Heart left ventricle (tissue), 16 donors: Measurements from ENCODE around the gene PRPS1L1. TPM values are rescaled to one million over a fixed set of nuclear protein-coding genes. Genes with fewer than 3 reads are reported as not detected.

Experiments
- ATAC-seq, 4 donors: fragments of 200-7000 bp; cut with Tn5 transposase; one replicate each; pipeline ENCODE4 v1.9.1; 2020 to 2022; ENCODE audit warnings: moderate library complexity in 4 of 4, mild to moderate bottlenecking in 3 of 4, moderate number of reproducible peaks in 1 of 4
- DNase-seq, 5 donors: peaks; one replicate each; pipeline ENCODE4 v3.0.0-alpha.2; 2020
- H3K27ac ChIP-seq, 12 donors: fragments of 200-600 bp; sonication (generic) in 4 of 12; one replicate each; pipeline versions ENCODE4 v1.5.0 to v1.8.0; 2016 to 2022; ENCODE audit warnings: mild to moderate bottlenecking in 2 of 12
- H3K27me3 ChIP-seq, 9 donors: fragments of 200-600 bp; sonication (generic) in 2 of 9; one replicate each; pipeline versions ENCODE4 v1.5.1 to v1.8.0; 2016 to 2022; ENCODE audit warnings: mild to moderate bottlenecking in 3 of 9
- H3K36me3 ChIP-seq, 9 donors: fragments of 200-600 bp; sonication (generic) in 2 of 9; one replicate each; pipeline versions ENCODE4 v1.5.0 to v1.8.0; 2018 to 2022; ENCODE audit warnings: mild to moderate bottlenecking in 2 of 9
- H3K4me1 ChIP-seq, 12 donors: fragments of 200-600 bp; sonication (generic) in 4 of 12; one replicate each; pipeline versions ENCODE4 v1.5.0 to v1.8.0; 2016 to 2022; ENCODE audit warnings: mild to moderate bottlenecking in 3 of 12
- H3K4me3 ChIP-seq, 12 donors: fragments of 200-600 bp; sonication (generic) in 4 of 12; one replicate each; pipeline versions ENCODE4 v1.5.0 to v1.8.0; 2017 to 2022; ENCODE audit warnings: mild to moderate bottlenecking in 9 of 12, moderate library complexity in 4 of 12
- H3K9me3 ChIP-seq, 12 donors: fragments of 200-600 bp; sonication (generic) in 4 of 12; one replicate each; pipeline versions ENCODE4 v1.5.0 to v1.8.0; 2016 to 2022; ENCODE audit warnings: mild to moderate bottlenecking in 1 of 12
- CTCF ChIP-seq, 12 donors: fragments of 200-600 bp; sonication (generic) in 4 of 12; IDR thresholded peaks; one replicate each; pipeline versions ENCODE4 v1.5.0 to v1.8.0; 2018 to 2022; ENCODE audit warnings: antibody characterized with exemption in 12 of 12, mild to moderate bottlenecking in 5 of 12
- POLR2A ChIP-seq, 2 donors: fragments of 450-650 bp; IDR thresholded peaks; one replicate each; pipeline ENCODE4 v1.6.1; 2017; ENCODE audit warnings: antibody characterized with exemption in 2 of 2, mild to moderate bottlenecking in 2 of 2, moderate library complexity in 2 of 2
- WGBS, 4 donors: extraction: QIAGEN DNeasy Blood & Tissue Kit in 2 of 4; methylation state at CpG; one replicate each; pipeline versions ENCODE4 v1.1.5 to v1.1.7; 2013 to 2018; 5-methylcytosine and 5-hydroxymethylcytosine counted together
- intact Hi-C, 10 donors: fragments of 100-400 bp; cut with DNase I; formaldehyde crosslinking; loops; one replicate each; pipeline versions ENCODE4 v1.11.1 to v1.14.2; 2022
- polyA plus RNA-seq, 2 donors: library from polyadenylated mRNA; stranded (reverse); fragments of 200-250 nt; gene quantifications; one replicate each; pipeline ENCODE4 v1.2.3, GENCODE V29; 2013
- total RNA-seq, 9 donors: library from RNA; depleted of rRNA in 2 of 9; stranded (reverse); fragments of >200 nt in 2 of 9; fragmentation: NEBNext Ultra II Directional in 3 of 9; extraction: Animal tissue kit (Norgen Biotek cat#: 25700) in 3 of 9; gene quantifications; one replicate each; pipeline versions ENCODE4 v1.1.0 to v1.2.4, GENCODE V29; 2016 to 2023
- donor health status: ischemic (EF 13 %, LVEDD 7.1; RV severe dilation, severe dysfunction).
- donor health status: healthy with polysubstance abuse.
- donor health status: DM: no; HTN: yes; CAD: no.
- donor health status: DM: no; HTN: no; CAD: no.
- donor health status: ischemic (EF 25% LVEDD 6.9; RV normal size, moderate dysfunction).
- donor health status: ischemic (EF 25% LVEDD 5.7; RV mildly dilated, moderate dysfunction).
- donor health status: healthy.
- donor health status: DM: yes; HTN: yes; CAD: no.
- donor health status: ischemic (EF 35%, LVEDD 5.7; RV mildly dilated, moderate dysfunction).
- donor health status: nonischemic (EF 11% LVEDD 7.7; RV severe dilation, severe dysfunction).
- donor health status: DM: yes; HTN: yes; CAD: no.
- donor health status: PGD.
- donor health status: ischemic (EF 29% LVEDD 5.4; RV normal size, mild dysfunction).
- donor health status: nonischemic (EF 23%, LVEDD 6.1; RV moderate dilation, normal function).

PRPS1L1 gene
- total and polyA plus RNA-seq, 11 donors, result not detected

GRCh38 chr7:18036783-18037182 is 9.1 kb upstream of the PRPS1L1 start:
- TF ChIP-seq CTCF (IDR thresholded peaks at IDR 0.05), result no peak
- TF ChIP-seq POLR2A (IDR thresholded peaks at IDR 0.05), result no peak
- no peaks in the 10 kb centered on the region for H3K27me3 ChIP-seq
- no peak for ATAC-seq
- H3K4me3 ChIP-seq, result no peak overlapping the region
- H3K27ac ChIP-seq, result no peak overlapping the region
- intact Hi-C loops, result no loop called here
- peaks cover 0 to 10% (median 0%) of the 10 kb centered on the region in 12 donors for H3K4me1 ChIP-seq
- no peak for DNase-seq
- WGBS, 4 donors, result 96 to 97% (median 96%) methylated on average over 3 of the region's 3 CpGs
- no peaks in the 10 kb centered on the region for H3K36me3 ChIP-seq
- H3K9me3 ChIP-seq, result no peaks in the 10 kb centered on the region

DNA sequence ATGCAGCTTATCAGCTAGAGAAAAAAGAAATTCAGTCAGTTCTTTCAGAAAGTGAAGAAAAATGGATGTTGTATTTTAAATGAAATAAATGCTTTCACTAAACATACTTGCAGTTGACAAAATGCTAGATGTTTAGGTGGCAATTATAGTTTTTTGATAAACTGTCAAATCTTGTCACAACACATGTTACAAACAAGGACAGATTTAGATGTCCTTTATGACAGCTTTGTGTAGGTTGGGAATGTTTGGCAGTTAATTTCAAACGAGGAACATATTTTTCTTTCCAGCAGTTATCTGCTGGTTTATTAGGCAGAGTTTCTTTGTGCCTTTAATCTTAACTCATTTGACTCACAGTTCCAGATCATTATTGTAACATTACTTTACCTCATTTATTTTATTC is 3.1 kb upstream of the PRPS1L1 start:
- 6 to 21% (median 17%) methylated on average over 1 of the region's 1 CpG for WGBS, 4 donors
- no peak overlapping the region for H3K4me3 ChIP-seq
- ATAC-seq (no peak), DNase-seq (no peak)
- no peaks in the 10 kb centered on the region for H3K27me3 ChIP-seq
- H3K27ac ChIP-seq, result no peak overlapping the region
- no peaks in the 10 kb centered on the region for H3K9me3 ChIP-seq
- intact Hi-C loops, result no loop called here
- no peaks in the 10 kb centered on the region for H3K4me1 ChIP-seq
- TF ChIP-seq CTCF (IDR thresholded peaks at IDR 0.05) (no peak), POLR2A (IDR thresholded peaks at IDR 0.05) (no peak)
- H3K36me3 ChIP-seq, result no peaks in the 10 kb centered on the region

DNA sequence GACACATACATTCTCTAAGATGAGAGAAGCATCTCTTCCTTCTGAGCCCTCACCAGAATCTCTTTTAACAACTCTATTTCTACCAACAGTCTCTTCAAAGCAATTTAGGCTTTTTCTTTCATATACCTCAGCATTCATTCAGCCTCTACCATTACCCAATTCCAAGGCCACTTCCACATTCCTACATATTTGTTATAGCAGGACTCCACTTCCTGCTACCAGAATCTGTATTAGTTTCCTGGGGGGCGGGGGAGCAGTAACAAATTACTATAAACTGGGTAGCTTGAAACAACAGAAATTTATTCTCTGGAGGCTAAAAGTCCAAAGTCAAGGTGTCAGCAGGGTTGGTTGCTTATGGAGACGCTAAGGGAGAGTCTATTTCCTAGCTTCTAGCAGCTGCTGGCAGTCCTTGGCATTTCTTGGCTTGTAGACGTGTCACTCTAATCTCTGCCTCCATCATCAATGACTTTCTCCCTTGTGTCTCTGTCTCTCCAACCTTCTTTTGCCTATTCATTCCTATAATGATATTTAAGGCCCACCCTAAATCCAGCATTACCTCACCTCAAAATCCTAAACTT is 7.4 kb downstream of the PRPS1L1 start:
- TF ChIP-seq CTCF (IDR thresholded peaks at IDR 0.05), result no peak
- no peak for TF ChIP-seq POLR2A (IDR thresholded peaks at IDR 0.05)
- Histone ChIP-seq H3K36me3 (no peaks in the 10 kb centered on the region), H3K27me3 (no peaks in the 10 kb centered on the region), H3K27ac (peak overlapping the region in 10 of 12 donors; percentile 13 to 72 (median 31)), H3K9me3 (no peaks in the 10 kb centered on the region), H3K4me1 (peaks cover 0 to 16% (median 4%) of the 10 kb centered on the region in 12 donors), H3K4me3 (no peak overlapping the region)
- peak in 1 of 5 donors; percentile 35 for DNase-seq
- peak in 1 of 4 donors; percentile 31 for ATAC-seq
- whole genome bisulfite sequencing, 4 donors, result 72 to 88% (median 79%) methylated on average over 3 of the region's 3 CpGs
- intact Hi-C loops, result no loop called here

- TF ChIP-seq CTCF (IDR thresholded peaks at IDR 0.05) (no peak), POLR2A (IDR thresholded peaks at IDR 0.05) (no peak)
- peaks cover 0 to 16% (median 4%) of the 10 kb centered on the region in 12 donors for H3K4me1 ChIP-seq
- H3K36me3 ChIP-seq, result no peaks in the 10 kb centered on the region
- peak in 3 of 4 donors; percentile 75 to 88 (median 85) for ATAC-seq
- H3K4me3 ChIP-seq, result no peak overlapping the region
- DNase-seq, result no peak
- no peaks in the 10 kb centered on the region for H3K9me3 ChIP-seq
- no peaks in the 10 kb centered on the region for H3K27me3 ChIP-seq
- H3K27ac ChIP-seq, result peak overlapping the region in 9 of 12 donors; percentile 13 to 72 (median 31)
- 37 to 59% (median 42%) methylated on average over 1 of the region's 1 CpG for WGBS, 4 donors
- intact Hi-C loops, result no loop called here
These were observed 8.1 kb downstream of the PRPS1L1 start for GRCh38 chr7:18019555-18019954.
